GM20000 (cell line): Measurements from ENCODE around the gene HMX3.
A peak's percentile ranks its signal among the peaks of the same experiment; 100 is the strongest.

Experiments
- DNase-seq: peaks from one replicate; pipeline ENCODE4 v3.0.0; 2012; ENCODE audit warnings: low spot score
- TF ChIP-seq, protein P1 (sequence below): IDR thresholded peaks from 2 replicates; pipeline ENCODE4 v1.5.1; 2012; ENCODE audit warnings: mild to moderate bottlenecking, control low read depth; ENCODE audit errors: extremely low read depth, missing control alignments

HMX3 gene

DNA sequence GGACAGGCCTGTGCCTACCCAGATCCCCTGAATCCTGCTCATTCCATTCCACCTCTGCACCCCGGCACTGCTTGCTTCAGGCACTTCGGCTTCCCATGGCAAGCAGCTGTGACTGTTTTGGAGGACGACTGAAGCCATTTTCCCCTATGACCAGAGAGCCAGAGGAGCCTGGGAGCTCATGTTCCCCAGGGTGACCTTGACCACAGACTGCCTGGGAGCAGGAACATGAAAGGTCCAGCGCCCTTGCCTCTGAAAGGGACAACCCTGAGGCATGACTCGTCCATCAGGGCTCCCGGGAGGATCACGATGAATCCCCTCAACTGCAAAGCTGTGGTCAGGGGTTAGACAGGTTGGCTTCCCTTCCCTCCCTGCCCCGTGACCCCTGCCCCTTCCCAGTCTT, 16.7 kb upstream of the HMX3 start:
- TF ChIP-seq, protein P1, sequence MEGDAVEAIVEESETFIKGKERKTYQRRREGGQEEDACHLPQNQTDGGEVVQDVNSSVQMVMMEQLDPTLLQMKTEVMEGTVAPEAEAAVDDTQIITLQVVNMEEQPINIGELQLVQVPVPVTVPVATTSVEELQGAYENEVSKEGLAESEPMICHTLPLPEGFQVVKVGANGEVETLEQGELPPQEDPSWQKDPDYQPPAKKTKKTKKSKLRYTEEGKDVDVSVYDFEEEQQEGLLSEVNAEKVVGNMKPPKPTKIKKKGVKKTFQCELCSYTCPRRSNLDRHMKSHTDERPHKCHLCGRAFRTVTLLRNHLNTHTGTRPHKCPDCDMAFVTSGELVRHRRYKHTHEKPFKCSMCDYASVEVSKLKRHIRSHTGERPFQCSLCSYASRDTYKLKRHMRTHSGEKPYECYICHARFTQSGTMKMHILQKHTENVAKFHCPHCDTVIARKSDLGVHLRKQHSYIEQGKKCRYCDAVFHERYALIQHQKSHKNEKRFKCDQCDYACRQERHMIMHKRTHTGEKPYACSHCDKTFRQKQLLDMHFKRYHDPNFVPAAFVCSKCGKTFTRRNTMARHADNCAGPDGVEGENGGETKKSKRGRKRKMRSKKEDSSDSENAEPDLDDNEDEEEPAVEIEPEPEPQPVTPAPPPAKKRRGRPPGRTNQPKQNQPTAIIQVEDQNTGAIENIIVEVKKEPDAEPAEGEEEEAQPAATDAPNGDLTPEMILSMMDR, result no peak
- DNase-seq, result no peak

DNA sequence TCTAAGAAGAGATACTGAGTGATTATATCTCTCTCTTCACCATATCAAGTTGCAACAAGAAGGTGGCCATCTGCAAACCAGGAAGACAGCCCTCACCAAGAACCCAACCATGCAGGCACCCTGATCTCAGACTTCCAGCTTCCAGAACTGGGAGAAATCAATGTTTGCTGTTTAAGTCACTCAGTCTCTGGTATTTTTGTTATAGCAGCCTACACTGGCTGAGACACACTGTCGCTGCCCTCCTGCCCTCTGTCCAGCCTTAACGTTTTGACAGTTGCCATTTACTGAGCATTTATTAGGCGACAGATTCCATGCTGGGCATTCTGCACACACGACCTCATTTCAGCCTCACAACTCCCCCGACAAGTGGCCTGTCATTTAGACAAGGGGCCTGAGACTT, 9.5 kb upstream of the HMX3 start:
- TF ChIP-seq, protein P1, result no peak
- no peak for DNase-seq

DNA sequence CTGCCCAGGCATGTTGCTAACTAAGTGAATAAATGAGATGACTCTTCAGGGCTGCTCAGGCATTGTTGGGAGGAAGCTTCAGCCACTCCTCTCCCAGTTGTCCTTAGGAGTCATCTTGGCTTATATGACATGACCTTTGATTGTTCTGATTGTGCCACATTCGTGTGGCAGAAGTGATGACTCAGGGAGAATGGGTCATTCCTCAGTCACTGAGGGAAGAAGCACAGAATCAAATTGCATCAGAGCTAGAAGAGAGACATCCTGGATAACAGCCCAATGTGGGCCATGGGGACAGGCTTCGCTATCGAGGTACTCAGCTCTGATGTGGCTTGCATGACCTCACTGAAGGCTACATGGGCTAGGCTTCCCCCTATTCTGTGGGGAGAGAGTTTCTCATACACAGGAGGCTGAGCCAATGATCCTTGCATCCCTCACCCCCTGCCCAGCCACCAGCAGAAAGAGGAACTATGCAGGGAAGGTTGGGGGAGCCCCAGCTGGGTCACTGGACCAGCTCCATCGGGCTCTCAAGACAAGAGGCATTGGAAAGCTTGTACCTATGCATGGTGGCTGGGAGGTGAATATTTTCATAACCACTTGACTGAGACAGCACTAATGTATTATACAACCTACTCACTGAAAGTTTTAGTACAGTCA, 6.0 kb upstream of the HMX3 start:
- TF ChIP-seq, protein P1, result no peak
- no peak for DNase-seq

DNA sequence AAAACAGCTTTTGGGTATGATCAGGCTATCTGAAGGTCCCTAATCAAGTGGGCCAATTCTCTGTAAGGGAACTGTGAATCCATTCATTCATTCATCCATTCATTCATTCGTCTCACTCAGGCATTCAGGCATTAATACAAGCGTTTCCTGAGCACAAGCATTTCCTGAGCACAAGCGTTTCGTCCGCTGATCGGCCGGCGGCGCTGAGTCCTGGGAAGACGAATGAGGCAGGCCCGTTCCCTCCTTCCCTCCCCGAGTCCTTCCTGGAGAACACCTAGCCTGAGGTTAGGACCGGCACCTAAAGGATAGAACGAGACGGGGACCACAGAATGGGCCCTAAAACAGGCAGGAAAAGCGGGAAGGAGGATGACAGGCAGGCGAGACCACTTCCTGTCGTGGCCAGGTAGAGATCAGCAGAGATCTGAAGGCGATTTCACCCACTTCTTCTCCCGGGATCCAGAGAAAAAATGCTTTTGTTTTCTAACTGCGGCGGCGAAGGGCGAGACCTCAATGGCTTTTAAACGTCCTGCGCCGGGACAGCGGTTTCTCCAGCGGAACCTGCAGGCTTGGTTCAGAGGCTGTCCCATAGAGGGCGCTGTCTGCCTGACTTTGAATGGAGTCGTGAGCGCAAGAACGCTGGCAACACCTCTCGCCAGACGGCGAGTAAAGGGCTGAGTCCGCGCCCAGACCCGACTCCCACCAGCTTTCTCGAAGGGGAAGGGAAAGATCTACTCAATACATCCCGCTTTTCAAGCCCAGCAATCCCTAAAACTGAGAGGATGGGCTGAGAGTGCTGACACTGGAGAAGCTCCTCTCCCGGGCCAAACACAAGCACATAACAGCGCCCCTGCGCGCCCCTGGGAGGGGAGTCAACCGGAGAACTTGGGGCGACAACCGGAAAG, 2.9 kb upstream of the HMX3 start:
- TF ChIP-seq, protein P1, result peak; percentile 95
- peak; percentile 92 for DNase-seq

DNA sequence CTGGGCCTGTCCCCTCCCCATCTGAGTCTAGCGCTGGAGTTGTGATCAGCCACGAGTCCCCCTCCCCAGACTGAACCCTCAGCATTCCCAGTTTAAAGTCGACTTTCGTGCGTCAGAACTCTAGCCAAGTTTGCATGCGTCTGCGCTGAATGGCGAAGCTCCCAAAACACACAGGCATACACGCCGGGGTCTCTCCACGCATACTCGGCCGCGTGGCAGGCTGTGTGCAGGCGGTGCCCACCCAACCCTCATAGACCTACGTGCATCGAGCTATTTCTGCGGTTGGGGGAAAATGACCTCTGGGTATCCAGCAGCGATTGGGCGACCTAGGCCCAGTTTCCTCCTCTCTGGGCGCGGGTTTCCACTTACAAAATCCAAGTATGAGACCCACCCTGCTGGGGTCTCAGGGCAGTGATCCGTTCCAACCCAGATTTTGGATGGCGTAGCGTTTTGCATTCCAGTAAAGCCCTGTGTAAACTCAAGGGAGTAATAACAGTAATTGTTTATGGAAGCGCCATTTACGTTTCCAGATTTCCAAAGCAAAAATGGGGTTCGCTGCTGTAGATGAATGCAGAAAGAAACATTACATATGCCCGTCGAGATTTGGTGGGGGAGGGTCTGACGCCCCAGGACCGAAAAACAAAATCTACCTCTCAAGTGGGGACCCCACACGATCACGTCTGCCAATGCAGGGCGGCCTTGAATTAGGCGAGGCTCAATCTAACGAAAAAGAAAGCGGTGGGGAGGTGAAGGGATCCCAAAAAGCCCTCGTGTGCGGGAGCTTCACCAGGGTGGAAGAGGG, 2.0 kb upstream of the HMX3 start:
- no peak for DNase-seq
- TF ChIP-seq, protein P1, result no peak

DNA sequence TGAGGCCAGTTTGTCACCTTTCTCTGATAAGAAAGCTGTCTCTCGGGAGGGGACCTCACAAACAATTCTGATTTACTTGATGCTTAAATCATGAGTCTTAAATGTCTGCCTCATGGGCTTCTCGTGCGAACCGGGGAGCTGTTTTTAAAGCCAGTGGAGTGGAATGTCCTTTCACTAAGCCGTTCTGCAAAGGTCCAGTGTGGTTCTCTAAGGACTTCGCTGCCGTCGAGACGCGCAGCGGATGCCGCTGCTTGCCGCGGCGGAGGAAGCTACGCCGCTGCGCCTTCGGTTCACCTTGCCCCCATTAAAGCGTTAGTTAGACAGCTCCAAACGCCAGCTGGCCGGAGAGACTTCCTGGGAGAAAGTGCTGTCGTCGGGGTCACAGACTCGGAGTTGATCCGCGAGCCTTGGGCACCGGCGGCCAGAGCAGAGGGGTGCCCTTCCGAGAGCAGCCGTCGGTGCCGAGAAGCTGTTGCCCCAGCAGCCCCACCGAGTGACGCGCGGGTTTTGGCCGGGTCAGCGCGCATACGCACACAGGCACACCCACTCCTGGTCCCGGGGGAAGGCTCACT, 1.3 kb upstream of the HMX3 start:
- DNase-seq, result no peak
- TF ChIP-seq, protein P1, result no peak
